Measurements from ENCODE around the gene CHM.
"Not testable (repeated sequence)": the region's sequence is repeated elsewhere in the genome, so short reads cannot be mapped to it uniquely, and the experiment has no call there.

- TF ChIP-seq CTCF (conservative IDR thresholded peaks at IDR 0.05 in 1 of 2, IDR thresholded peaks at IDR 0.05 in 1 of 2; ENCODE audit: extremely low read depth in 1 of 2, insufficient read depth in 1 of 2, low read depth in 1 of 2, low read length in 2 of 2); EZH2 (IDR thresholded peaks at IDR 0.05; ENCODE audit: borderline replicate concordance, low read length): not testable (repeated sequence)
Measured at GRCh38 chrX:85939942-85940341, 107.4 kb downstream of the CHM start.
